ENCODE results near the gene SLC16A7. TPM values are rescaled to one million over a fixed set of nuclear protein-coding genes. Genes with fewer than 3 reads are reported as not detected.

Gene SLC16A7
- total RNA-seq, 1 donor from 2014 or later = 1.8 TPM

- Histone ChIP-seq H3K4me3 (no peak overlapping the region), H3K9me3 (ENCODE audit: low read depth) (no peaks in the 10 kb centered on the region), H3K4me1 (no peaks in the 10 kb centered on the region), H3K9ac (no peak overlapping the region), H2AFZ (replicated peaks) (no peak overlapping the region), H3K27ac (no peak overlapping the region), H4K20me1 (ENCODE audit: low read depth) (no peaks in the 10 kb centered on the region), H3F3A (ENCODE audit: low read depth) (no peaks in the 10 kb centered on the region), H3K36me3 (no peaks in the 10 kb centered on the region), H3K79me2 (ENCODE audit: low read depth) (no peaks in the 10 kb centered on the region), H3K4me2 (no peak overlapping the region), H3K27me3 (no peaks in the 10 kb centered on the region)
- no peaks in the 10 kb centered on the region for H3K4me1 Mint-ChIP-seq
- TF ChIP-seq EZH2phosphoT487 (IDR thresholded peaks at IDR 0.05) = no peak
- H3K9me3 Mint-ChIP-seq = no peaks in the 10 kb centered on the region
- H3K36me3 Mint-ChIP-seq = no peaks in the 10 kb centered on the region
- no peak overlapping the region for H3K27ac Mint-ChIP-seq
- DNase-seq (ENCODE audit: low spot score) = no peak
- no peaks in the 10 kb centered on the region for H3K27me3 Mint-ChIP-seq (ENCODE audit: insufficient read depth, low read depth)
- no peak overlapping the region for H3K4me3 Mint-ChIP-seq
These were observed 103.8 kb downstream of the SLC16A7 start for GRCh38 chr12:59699421-59700152.

GRCh38 chr12:59700153-59700450 is 104.3 kb downstream of the SLC16A7 start:
- Histone ChIP-seq H2AFZ (replicated peaks) (no peak overlapping the region), H3K4me2 (no peak overlapping the region)
- H3K4me3 Mint-ChIP-seq = no peak overlapping the region

GRCh38 chr12:59708064-59708463 is 112.2 kb downstream of the SLC16A7 start:
- Mint-ChIP-seq H3K4me3 (no peak overlapping the region), H3K27me3 (ENCODE audit: insufficient read depth, low read depth) (no peaks in the 10 kb centered on the region), H3K9me3 (no peaks in the 10 kb centered on the region), H3K4me1 (peaks cover 3% of the 10 kb centered on the region), H3K27ac (no peak overlapping the region), H3K36me3 (no peaks in the 10 kb centered on the region)
- Histone ChIP-seq H3K27ac (no peak overlapping the region), H3K27me3 (no peaks in the 10 kb centered on the region), H3K79me2 (ENCODE audit: low read depth) (no peaks in the 10 kb centered on the region), H3K4me3 (no peak overlapping the region), H3F3A (ENCODE audit: low read depth) (no peaks in the 10 kb centered on the region), H3K4me2 (no peak overlapping the region), H3K9ac (no peak overlapping the region), H2AFZ (replicated peaks) (no peak overlapping the region), H3K4me1 (no peaks in the 10 kb centered on the region), H4K20me1 (ENCODE audit: low read depth) (no peaks in the 10 kb centered on the region), H3K9me3 (ENCODE audit: low read depth) (no peaks in the 10 kb centered on the region), H3K36me3 (no peaks in the 10 kb centered on the region)
- TF ChIP-seq EZH2 (IDR thresholded peaks at IDR 0.05) = no peak
- TF ChIP-seq CTCF (IDR thresholded peaks at IDR 0.05) = no peak
- no peak for TF ChIP-seq EZH2phosphoT487 (IDR thresholded peaks at IDR 0.05)
- DNase-seq (ENCODE audit: low spot score) = no peak

More at GRCh38 chr12:59700153-59700450, 104.3 kb downstream of the SLC16A7 start:
- DNase-seq (ENCODE audit: low spot score) = no peak
- H3K9me3 Mint-ChIP-seq = no peaks in the 10 kb centered on the region
- H3K4me1 Mint-ChIP-seq = no peaks in the 10 kb centered on the region
- TF ChIP-seq EZH2phosphoT487 (IDR thresholded peaks at IDR 0.05) (no peak), CTCF (IDR thresholded peaks at IDR 0.05) (no peak), EZH2 (IDR thresholded peaks at IDR 0.05) (no peak)
- no peak overlapping the region for H3K27ac Mint-ChIP-seq
- Histone ChIP-seq H3K4me1 (no peaks in the 10 kb centered on the region), H4K20me1 (ENCODE audit: low read depth) (no peaks in the 10 kb centered on the region), H3K27me3 (no peaks in the 10 kb centered on the region), H3K36me3 (no peaks in the 10 kb centered on the region), H3K4me3 (no peak overlapping the region), H3K27ac (no peak overlapping the region), H3K9me3 (ENCODE audit: low read depth) (no peaks in the 10 kb centered on the region), H3K79me2 (ENCODE audit: low read depth) (no peaks in the 10 kb centered on the region), H3K9ac (no peak overlapping the region), H3F3A (ENCODE audit: low read depth) (no peaks in the 10 kb centered on the region)
- no peaks in the 10 kb centered on the region for H3K36me3 Mint-ChIP-seq
- H3K27me3 Mint-ChIP-seq (ENCODE audit: insufficient read depth, low read depth) = no peaks in the 10 kb centered on the region

- Histone ChIP-seq H3K4me3 (no peak overlapping the region), H2AFZ (replicated peaks) (no peak overlapping the region), H3K27ac (no peak overlapping the region), H3K36me3 (no peaks in the 10 kb centered on the region), H3K4me2 (no peak overlapping the region), H3K79me2 (ENCODE audit: low read depth) (no peaks in the 10 kb centered on the region), H3K9me3 (ENCODE audit: low read depth) (no peaks in the 10 kb centered on the region), H4K20me1 (ENCODE audit: low read depth) (no peaks in the 10 kb centered on the region), H3K4me1 (no peaks in the 10 kb centered on the region), H3K9ac (no peak overlapping the region), H3F3A (ENCODE audit: low read depth) (no peaks in the 10 kb centered on the region), H3K27me3 (no peaks in the 10 kb centered on the region)
- DNase-seq (ENCODE audit: low spot score) = no peak
- Mint-ChIP-seq H3K4me3 (no peak overlapping the region), H3K36me3 (no peaks in the 10 kb centered on the region), H3K9me3 (no peaks in the 10 kb centered on the region), H3K27me3 (ENCODE audit: insufficient read depth, low read depth) (no peaks in the 10 kb centered on the region), H3K4me1 (peaks cover 3% of the 10 kb centered on the region), H3K27ac (no peak overlapping the region)
- TF ChIP-seq EZH2 (IDR thresholded peaks at IDR 0.05) = no peak
- no peak for TF ChIP-seq CTCF (IDR thresholded peaks at IDR 0.05)
- no peak for TF ChIP-seq EZH2phosphoT487 (IDR thresholded peaks at IDR 0.05)
These were observed 112.7 kb downstream of the SLC16A7 start for GRCh38 chr12:59708484-59708883.
